Mucosa of stomach (tissue), 1 donor: Measurements from ENCODE around the gene LECT2.

ENCODE experiments used
- H3K27me3 ChIP-seq: one replicate; pipeline ENCODE4 v1.7.0; 2013; ENCODE audit warnings: mild to moderate bottlenecking, low read length; ENCODE audit not compliant: control insufficient read depth, insufficient read depth
- H3K36me3 ChIP-seq: one replicate; pipeline ENCODE4 v1.7.0; 2013; ENCODE audit warnings: low read length; ENCODE audit not compliant: control insufficient read depth, insufficient read depth
- H3K4me1 ChIP-seq: one replicate; pipeline ENCODE4 v1.7.0; 2013; ENCODE audit warnings: mild to moderate bottlenecking, low read length; ENCODE audit not compliant: control insufficient read depth, insufficient read depth
- H3K4me3 ChIP-seq: one replicate; pipeline ENCODE4 v1.7.0; 2013; ENCODE audit warnings: low read length
- H3K9ac ChIP-seq: one replicate; pipeline ENCODE4 v1.7.0; 2013; ENCODE audit warnings: mild to moderate bottlenecking, low read length, moderate library complexity
- H3K9me3 ChIP-seq: one replicate; pipeline ENCODE4 v1.7.0; 2013; ENCODE audit warnings: mild to moderate bottlenecking, low read length, moderate library complexity; ENCODE audit not compliant: control insufficient read depth
- donor health status: Pancreatic carcinoma.

Gene LECT2

DNA sequence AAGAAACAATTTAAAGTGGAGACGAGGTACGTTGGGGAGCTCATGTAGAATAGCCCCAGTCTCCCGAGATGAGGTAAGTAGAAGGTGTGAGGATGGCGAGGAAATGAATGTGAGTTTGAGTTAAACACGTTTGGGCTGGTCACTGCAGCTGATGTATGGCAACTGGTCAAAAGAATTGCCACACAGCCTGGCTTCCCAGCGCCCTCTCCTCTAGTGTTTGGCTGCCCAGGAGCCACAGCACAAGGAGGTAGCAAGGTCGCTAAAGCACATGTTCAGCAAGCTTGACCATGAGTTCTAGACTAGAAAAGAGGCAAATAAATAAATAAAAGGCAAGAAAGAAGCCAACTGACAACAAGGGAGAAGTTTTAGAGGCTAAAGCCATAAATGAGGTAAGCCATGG is 21.4 kb upstream of the LECT2 start:
- H3K36me3 ChIP-seq = no peaks in the 10 kb centered on the region
- H3K9ac ChIP-seq = no peak overlapping the region
- H3K4me3 ChIP-seq = no peak overlapping the region
- H3K27me3 ChIP-seq = no peaks in the 10 kb centered on the region
- H3K4me1 ChIP-seq = no peaks in the 10 kb centered on the region
- no peaks in the 10 kb centered on the region for H3K9me3 ChIP-seq

DNA sequence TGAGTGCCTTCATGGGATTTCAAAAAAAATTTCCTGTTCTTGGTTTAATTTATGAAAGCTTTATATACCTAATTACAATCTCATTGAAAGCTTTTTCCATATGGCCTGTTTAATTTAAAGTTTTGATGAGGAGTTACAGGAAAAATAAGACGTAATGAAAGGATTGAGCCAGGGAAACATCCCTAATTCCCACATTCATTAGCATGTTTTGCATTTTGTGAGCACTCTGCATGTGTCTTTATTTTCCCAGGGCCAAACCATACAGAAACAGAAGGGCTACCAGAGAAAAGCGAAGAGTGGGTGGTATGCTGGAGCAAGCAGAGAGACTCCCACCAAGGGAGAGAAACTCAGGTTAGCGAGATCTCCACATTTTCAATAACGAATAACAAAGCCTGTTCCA is 20.3 kb upstream of the LECT2 start:
- no peaks in the 10 kb centered on the region for H3K9me3 ChIP-seq
- no peak overlapping the region for H3K9ac ChIP-seq
- H3K27me3 ChIP-seq = no peaks in the 10 kb centered on the region
- H3K36me3 ChIP-seq = no peaks in the 10 kb centered on the region
- no peaks in the 10 kb centered on the region for H3K4me1 ChIP-seq
- H3K4me3 ChIP-seq = no peak overlapping the region

DNA sequence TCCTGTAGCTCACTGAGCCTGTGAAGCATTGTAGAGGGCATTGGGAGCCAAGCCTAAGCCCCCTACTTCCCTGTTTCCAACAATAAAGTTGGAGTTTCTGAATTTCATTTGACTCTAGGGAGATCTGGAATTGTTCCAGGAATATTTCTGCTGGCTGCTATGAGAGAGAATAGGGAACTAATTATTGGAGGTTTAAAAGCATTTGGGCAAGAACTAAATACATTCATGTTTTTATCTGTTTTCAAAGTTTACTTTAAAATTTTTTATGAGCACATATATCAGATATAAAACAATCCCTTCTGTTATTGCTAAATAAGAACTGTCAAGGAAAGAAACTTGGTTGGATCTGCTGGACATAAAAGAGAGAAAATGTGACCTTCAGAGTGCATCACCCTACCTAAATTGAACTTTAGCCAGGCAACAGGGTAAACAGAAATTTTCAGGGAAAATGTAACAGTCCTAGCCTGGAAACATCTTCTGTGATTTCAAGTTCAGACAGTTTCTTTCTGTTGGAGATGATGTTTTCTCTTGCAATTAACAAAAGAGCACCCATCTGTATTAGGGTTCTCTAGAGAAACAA is 19.3 kb upstream of the LECT2 start:
- Histone ChIP-seq H3K4me1 (no peaks in the 10 kb centered on the region), H3K4me3 (no peak overlapping the region), H3K27me3 (no peaks in the 10 kb centered on the region), H3K9ac (no peak overlapping the region), H3K36me3 (no peaks in the 10 kb centered on the region), H3K9me3 (no peaks in the 10 kb centered on the region)

DNA sequence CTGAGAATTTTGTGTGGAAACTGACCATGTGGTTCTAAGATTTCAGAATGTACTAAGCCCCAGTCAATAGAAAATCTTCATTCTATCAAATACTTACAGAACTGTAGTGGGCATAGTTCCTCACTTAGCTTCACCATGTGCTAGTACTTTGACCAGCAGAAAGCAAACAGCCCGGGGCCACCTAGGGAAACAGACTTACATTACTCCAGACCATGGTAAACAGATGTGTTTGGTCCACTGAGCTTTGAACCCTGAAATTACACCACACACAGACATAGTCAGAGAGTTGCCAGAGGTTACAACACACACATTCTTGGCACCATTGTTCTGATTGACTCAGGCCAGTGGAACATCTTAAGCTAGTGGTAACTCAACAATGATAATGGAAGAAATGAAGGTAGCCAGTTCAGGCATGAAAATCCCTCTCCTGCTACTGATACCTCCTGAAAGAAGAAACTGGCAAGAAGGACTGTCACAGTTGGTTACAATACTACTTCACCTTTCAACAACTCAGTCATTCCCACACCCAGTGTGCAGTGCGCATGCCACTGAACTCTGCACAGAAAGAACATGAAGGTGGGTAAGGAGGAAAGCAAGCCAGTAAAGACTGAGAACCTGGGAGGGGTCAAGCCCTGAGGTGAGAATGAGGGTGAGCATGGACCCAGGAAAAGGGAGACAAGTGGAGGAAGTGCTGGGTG is 18.7 kb upstream of the LECT2 start:
- no peaks in the 10 kb centered on the region for H3K9me3 ChIP-seq
- no peaks in the 10 kb centered on the region for H3K4me1 ChIP-seq
- H3K36me3 ChIP-seq = no peaks in the 10 kb centered on the region
- no peaks in the 10 kb centered on the region for H3K27me3 ChIP-seq
- H3K9ac ChIP-seq = no peak overlapping the region
- H3K4me3 ChIP-seq = no peak overlapping the region

DNA sequence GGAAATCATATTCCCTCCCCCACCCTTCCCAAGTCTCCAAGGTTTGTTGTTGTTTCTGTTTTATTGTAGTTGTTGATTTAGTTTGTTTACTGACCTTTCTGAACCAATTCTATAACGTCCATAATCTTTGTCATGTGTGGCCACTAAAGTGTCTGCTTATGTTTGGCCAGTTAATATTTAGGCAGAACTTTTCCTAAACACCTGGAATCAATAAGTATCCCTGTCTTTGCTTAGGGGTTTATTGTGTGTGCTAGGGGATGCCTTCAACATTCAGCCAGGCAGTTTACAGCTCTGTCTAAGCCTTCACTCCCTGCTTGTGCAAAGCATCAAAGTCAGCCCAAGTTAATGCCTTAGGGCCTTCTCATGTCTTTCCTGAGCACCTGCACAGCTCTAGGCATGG is 16.9 kb upstream of the LECT2 start:
- no peaks in the 10 kb centered on the region for H3K36me3 ChIP-seq
- no peaks in the 10 kb centered on the region for H3K27me3 ChIP-seq
- H3K9ac ChIP-seq = no peak overlapping the region
- H3K4me3 ChIP-seq = no peak overlapping the region
- no peaks in the 10 kb centered on the region for H3K4me1 ChIP-seq
- H3K9me3 ChIP-seq = no peaks in the 10 kb centered on the region

DNA sequence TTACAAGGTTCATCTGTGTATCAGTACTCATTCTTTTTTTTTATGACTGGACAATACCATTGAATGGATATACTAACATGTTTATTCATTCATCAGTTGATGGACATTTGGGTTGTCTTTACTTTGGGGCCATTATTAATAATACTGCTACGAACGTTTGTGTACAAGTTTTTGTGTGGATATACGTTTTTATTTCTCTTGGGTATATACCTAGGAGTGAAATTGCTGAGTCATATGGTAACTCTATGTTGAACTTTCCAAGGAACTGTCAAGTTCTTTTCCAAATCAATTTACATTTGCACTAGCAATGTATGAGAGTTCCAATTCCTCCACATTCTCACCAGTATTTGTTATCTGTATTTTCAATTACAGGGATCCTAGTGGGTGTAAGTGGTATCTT is 12.0 kb upstream of the LECT2 start:
- Histone ChIP-seq H3K27me3 (no peaks in the 10 kb centered on the region), H3K4me1 (no peaks in the 10 kb centered on the region), H3K9ac (no peak overlapping the region), H3K4me3 (no peak overlapping the region), H3K9me3 (no peaks in the 10 kb centered on the region), H3K36me3 (no peaks in the 10 kb centered on the region)

DNA sequence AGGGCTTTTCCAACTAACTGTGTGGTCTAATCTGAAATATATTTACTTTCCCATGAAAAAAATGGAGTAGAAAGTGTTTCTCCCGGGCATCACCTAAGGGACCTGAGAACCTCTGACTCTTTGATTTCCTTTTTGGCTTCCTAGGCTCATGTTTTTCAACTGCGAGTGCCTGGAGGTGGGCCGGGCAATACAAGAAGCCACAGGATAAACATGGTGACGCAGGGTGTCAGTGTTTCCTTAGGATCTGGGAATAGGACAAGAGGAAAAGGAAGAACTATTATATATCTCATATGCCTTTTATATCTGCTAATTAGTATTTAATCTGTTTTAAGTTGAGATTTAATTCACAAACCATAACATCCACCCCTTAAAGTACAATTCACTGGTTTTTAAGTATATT is 11.4 kb upstream of the LECT2 start:
- H3K27me3 ChIP-seq = no peaks in the 10 kb centered on the region

DNA sequence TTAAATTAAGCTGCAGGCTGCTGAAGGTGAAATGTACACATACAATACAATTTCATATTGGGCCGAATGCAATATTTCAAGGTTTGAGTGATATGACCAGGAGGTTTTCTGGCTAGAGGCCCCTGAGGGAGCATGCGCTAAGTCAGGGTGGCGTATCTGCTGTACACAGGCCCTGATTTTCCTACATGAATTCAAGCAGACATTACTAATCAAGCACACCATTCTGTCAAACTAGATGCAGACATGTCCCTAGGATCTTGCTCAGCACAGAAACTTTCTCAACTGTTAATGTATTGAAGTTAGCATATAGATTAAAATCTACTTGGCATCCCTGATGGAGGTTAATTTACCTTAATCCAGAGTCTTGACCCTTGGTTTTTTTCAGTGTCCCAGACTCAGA is 10.7 kb upstream of the LECT2 start:
- H3K4me1 ChIP-seq = no peaks in the 10 kb centered on the region
- H3K27me3 ChIP-seq = no peaks in the 10 kb centered on the region
- no peaks in the 10 kb centered on the region for H3K36me3 ChIP-seq
- no peaks in the 10 kb centered on the region for H3K9me3 ChIP-seq
- no peak overlapping the region for H3K4me3 ChIP-seq
- H3K9ac ChIP-seq = no peak overlapping the region

More for the DNA sequence above, 11.4 kb upstream of the LECT2 start:
- Histone ChIP-seq H3K36me3 (no peaks in the 10 kb centered on the region), H3K4me1 (no peaks in the 10 kb centered on the region), H3K4me3 (no peak overlapping the region), H3K9me3 (no peaks in the 10 kb centered on the region), H3K9ac (no peak overlapping the region)

DNA sequence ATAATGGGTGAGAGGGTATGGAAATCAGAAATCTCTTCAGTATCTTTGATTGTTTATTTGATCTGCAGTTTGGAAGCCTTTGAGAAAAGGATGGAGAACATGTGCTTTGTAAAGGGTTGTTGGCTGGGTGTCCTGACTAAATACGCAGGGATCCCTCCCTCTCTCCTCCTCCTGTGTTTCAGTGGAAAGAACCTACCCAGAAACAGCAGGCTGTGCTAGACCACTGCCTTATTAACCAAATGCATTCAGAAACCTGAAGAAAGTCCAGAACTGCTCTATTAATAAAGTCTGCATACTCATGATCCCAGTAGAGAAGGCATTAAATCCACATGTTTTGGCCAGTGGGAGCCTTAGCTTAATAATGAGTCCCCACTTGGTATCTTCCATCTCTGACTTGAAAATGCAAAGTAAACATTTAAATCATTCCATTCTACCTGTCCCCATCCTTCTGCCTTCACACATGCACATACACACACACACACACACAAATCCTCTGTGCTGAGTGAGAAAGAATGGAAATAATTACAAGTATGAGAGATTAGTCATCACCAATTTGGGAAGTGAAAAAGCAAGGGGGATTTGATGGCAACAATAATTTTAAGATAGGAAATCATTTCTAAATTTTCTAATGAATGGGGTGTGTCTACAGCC is 10.0 kb upstream of the LECT2 start:
- Histone ChIP-seq H3K36me3 (no peaks in the 10 kb centered on the region), H3K9me3 (no peaks in the 10 kb centered on the region), H3K27me3 (no peaks in the 10 kb centered on the region), H3K4me1 (no peaks in the 10 kb centered on the region), H3K4me3 (no peak overlapping the region), H3K9ac (no peak overlapping the region)

DNA sequence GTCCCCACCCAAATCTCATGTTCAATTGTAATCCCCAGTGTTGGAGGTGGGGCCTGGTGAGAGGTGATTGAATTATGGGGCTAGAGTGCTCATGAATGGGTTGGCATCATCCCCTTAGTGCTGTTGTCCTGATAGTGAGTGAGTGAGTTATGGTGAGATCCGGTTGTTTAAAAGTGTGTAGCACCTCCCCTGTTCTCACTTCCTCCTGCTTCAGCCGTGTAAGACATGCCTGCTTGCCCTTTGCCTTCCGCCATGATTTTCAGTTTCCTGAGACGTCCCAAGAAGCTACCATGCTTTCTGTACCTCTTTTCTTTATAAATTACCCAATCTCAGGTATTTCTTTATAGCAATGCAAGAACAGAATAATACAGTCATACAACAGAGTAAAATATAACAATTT is 742 bp upstream of the LECT2 start:
- H3K4me3 ChIP-seq = no peak overlapping the region
- H3K27me3 ChIP-seq = no peaks in the 10 kb centered on the region
- no peak overlapping the region for H3K9ac ChIP-seq
- no peaks in the 10 kb centered on the region for H3K9me3 ChIP-seq
- H3K4me1 ChIP-seq = no peaks in the 10 kb centered on the region
- H3K36me3 ChIP-seq = no peaks in the 10 kb centered on the region

DNA sequence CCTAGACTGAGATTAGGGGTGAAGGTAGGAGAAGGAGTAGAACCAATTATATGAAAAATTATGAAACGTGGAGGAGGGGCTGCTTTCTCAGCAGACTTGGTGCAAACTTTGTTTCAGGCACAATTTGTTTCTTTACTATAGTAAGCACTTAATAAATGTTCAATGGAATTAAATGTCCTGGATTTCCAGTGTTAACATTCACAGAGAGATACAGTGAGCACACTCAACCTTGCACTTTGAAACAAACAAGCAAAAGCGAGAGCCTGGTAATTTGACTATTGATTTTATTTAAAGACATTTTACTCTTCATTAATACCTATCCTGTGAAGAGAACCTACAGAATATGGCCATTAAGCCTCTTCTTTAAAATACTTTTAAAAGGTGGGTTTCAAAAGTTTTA is 933 bp downstream of the LECT2 start:
- no peaks in the 10 kb centered on the region for H3K36me3 ChIP-seq
- H3K4me1 ChIP-seq = no peaks in the 10 kb centered on the region
- H3K27me3 ChIP-seq = no peaks in the 10 kb centered on the region
- H3K9ac ChIP-seq = no peak overlapping the region
- H3K9me3 ChIP-seq = no peaks in the 10 kb centered on the region
- H3K4me3 ChIP-seq = no peak overlapping the region

DNA sequence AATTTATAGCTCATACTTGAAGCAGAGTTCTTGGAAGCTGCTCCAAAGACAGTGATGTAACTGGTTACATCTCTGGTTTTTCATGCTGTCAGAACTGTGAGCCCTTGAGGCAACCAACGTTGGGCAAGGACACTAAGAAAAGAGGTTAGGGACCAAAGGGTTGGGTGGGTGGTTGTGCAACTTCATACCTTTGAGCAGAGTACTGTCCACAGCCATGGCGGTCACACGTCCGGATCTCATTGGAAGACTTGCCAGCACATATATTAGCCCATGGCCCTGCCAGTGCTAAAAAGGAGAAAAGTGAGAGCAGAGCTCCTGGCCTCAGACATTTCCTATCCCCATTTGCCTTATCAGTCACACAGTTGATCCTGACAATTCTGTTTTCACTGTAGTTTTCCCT is 2.1 kb downstream of the LECT2 start:
- Histone ChIP-seq H3K4me1 (no peaks in the 10 kb centered on the region), H3K9me3 (no peaks in the 10 kb centered on the region), H3K36me3 (no peaks in the 10 kb centered on the region), H3K27me3 (no peaks in the 10 kb centered on the region), H3K9ac (no peak overlapping the region), H3K4me3 (no peak overlapping the region)
